Activated CD8-positive, alpha-beta memory T cell treated with anti-CD3 and anti-CD28 coated beads, Interleukin-2, amount 50 U/mL, for 48 hours (primary cell): Measurements from ENCODE around the gene UNKL.
A peak's percentile ranks its signal among the peaks of the same experiment; 100 is the strongest.

Experiments
- DNase-seq: peaks from one replicate; pipeline ENCODE4 v3.0.0-alpha.2; 2020

The UNKL gene

DNA sequence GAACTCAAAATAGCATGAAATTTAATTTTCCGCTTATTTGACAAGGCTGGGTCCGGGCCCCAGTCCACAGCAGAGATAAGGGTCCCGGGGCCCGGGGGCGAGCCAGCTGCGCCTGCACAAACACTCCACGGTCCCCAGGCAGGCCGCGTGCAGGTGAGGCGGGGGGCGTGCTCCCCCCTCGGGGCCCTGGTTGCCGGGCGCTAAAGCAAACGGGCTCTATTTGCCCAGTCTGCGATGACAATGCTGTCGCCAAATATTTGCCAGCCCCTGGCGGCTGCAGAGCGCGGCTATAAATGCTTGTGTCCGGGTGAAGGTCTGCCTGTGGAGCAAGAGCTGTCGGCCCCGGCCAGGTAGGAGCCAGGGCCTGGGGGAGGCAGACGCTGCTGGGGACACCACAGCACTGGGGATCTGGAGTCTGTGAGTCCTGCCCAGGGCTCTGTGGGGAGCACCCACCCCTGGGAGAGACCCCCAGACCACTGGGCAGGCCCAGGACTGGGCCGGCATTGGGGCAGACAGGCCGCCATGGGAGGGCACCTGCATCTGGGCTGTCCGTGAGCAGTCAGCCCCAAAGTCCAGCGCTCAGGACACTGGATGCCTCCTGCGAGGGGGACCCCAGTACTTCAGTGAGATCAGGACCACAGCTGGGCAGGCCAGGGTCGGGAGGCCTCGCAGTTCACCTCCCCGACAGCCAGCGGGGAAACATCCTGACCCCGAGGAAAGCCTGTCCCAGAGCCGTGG is 16.4 kb upstream of the UNKL start, which contains the start of gene PERCC1:
Gene PERCC1 (plus strand): TSS at position 320 of the 738 bp plus-strand sequence. CDS start 1,516 bp downstream, outside the sequence.
- no peak for DNase-seq

DNA sequence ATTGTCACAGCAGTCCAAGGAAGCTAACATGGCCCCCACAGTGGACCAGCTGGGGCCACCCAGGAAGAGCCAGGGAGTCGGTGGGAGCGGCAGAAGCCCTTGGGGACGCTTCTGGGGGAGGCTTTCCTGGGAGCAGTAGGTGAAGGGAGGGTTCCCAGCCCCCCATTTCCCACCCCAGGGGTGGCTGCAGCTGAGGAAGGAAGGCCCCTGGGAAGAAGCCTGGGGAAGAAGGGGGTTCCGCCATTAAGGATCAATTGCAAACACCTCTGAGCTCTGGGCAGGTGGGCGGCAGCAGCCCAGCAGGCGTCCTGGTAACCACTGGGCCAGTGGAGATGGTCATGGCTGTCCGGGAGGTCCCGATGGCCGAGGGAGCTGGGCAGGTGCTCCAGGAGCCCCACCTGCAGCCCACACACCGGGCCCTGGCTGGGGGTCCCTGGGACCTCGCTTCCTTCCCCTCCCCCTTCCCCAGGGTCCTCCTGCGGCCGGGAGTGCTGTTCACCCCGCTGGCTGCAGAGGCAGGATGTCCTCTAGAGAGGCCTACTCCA is 15.8 kb upstream of the UNKL start:
- no peak for DNase-seq

GRCh38 chr16:1429631-1430030 is 15.1 kb upstream of the UNKL start:
- DNase-seq = no peak

DNA sequence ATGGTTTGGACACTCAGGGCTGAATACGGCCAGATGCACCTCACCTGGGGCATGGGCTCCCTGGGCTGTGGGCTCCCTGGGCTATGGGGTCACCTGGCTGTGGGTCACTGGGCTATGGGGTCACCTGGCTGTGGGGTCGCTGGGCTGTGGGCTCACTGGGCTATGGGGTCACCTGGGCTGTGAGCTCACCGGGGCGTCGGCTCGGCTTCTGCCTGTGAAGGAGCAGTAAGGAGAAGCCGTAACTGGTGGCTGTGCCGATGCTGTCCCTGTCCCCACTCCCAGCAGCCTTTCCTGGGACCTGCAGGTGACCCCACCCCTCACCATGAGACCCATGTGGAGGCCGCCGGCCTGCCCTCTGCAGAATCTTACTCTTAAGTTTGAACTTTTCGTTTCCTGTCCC is 14.5 kb upstream of the UNKL start:
- no peak for DNase-seq

DNA sequence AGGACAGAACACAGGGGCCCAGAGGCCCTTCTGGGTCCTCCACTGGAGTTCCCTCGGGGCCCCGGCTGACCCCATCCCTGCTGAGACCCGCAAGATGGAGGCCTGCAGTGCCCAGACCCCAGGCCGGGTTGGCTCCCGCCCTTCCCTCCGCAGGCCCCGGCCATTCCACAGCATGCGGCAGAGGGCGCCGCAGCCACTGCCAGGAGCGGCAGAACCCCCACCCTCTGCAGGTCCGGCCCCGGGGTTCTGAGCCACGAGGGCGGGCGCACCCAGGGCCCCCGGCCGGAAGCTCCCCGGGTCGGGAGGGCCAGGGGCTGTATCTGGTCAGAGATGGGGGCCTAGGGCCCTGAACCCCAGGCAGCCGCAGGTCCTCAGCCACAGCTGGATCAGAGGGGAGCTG is 14.0 kb upstream of the UNKL start:
- peak; percentile 82 for DNase-seq

DNA sequence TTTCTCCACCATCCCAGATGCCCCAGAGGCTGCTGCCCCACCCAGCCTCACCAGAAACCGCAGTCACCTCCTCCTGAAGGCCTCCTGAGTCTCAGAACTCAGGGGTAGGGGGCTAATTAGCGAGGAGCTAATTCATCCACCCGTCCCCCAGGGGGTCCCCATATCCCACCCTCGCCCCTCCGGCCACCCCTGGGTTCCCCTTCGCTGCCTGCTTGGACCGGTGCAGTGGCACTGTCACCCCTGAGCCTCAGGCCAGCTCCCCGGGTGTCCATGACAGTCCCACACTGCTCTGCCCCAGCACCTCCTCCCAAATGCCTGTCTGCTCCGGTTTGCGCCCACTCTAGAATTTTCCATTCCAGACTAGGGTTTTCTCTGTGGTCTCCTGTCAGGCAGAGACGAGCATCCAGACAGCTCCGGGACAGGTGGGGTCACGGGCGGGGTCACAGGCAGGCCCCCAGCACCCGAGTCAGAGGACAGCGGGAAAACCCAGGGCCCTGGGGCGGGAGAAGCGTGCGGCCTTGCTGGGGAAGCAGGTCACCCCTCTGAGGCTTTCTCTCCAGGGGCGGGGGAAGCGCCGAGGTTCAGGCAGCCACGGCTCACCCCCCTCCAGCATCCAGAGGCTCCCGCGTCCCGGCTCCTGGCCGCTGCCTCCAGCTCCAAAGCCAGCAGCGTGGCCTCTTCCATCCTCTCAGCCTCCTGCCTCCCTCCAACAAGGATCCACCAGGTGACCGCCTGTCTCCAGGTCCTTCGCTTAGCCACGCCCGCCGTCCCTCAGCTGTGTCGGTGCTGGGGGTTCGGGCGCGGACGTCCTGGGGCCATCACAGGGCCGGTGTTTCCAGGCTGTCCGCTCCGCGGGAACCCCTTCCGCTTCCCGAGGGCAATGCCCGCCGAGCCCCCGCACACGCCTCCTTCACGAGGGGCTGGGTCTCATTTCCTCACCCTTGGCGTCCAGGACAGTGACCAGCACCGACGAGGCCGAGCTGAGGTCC is 13.3 kb upstream of the UNKL start:
- no peak for DNase-seq

GRCh38 chr16:1426734-1427471 is 12.4 kb upstream of the UNKL start:
- no peak for DNase-seq

DNA sequence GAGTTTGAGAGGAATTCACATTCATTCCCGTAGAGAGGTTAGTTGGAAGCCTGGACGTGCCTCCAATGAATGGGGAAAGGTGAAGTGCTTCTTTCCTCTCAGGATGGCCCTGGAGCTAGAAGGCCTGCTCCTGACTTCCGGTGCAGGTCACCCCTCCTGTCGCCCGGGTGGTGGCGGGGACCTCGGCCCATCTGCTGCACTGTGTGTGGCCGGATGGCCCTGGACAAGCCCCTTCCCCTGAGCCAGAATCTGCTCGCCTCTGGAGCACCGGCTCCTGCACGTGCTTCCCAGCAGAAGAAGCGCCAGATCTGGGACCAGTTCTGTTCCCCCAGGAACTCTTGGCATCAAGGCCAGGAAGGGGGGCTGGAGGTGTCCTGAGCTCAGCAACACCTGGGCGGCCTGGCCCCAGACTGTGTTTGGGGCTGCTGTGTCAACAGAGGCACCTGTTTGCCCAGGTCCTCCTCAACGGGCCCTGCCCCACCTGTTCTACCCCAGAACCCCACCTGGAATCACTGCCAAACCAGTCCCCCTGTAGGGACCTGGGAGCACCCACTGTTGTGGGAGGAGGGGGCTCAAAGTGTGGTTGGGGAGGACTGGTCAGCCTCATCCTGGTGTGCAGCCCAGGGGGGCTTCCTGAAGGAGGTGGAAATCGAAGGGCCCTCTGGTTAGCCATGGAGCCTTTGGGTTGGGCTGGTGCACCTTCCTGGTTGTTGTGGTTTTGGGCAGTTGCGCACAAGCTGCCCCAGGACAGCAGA is 11.3 kb upstream of the UNKL start:
- no peak for DNase-seq

DNA sequence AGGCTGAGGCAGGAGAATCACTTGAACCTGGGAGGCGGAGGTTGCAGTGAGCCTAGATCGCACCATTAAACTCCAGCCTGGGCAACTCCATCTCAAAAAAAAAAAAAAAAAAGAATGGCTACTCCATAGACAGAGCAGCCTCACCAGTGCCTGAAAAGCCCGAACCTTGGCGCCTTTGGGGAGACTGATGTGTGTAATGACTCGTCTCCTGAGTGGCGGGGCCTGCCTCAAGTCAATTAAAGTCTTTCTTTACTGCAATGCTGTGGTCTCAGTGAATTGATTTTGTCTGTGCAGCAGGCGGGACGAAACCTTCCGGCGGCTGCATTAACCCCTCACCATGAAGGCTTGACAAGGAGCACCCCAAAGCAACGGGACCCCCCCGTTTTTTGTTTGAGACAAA is 9.5 kb upstream of the UNKL start:
- no peak for DNase-seq

GRCh38 chr16:1422076-1422475 is 7.6 kb upstream of the UNKL start:
- DNase-seq = no peak

- DNase-seq = no peak
Observed at GRCh38 chr16:1420111-1420539, 5.6 kb upstream of the UNKL start.

GRCh38 chr16:1416521-1416941 is 2.0 kb upstream of the UNKL start:
- no peak for DNase-seq

GRCh38 chr16:1413684-1414531 is 596 bp downstream of the UNKL start:
- DNase-seq = peak; percentile 89

DNA sequence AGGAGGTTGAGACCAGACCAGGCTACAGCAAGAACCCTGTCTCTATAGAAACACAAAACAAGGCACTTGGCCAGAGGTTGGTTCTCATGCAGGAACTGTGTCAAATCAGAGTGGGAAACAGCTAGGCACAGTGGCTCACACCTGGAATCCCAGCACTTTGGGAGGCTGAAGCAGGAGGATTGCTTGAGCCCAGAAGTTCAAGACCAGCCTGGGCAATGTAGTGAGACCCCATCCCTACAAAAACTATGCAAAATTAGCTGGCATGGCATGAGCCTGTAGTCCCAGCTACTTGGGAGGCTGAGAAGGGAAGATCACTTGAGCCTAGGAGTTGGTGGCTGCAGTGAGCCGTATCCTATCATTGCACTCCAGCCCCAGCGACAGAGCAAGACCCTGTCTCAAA is 1.7 kb downstream of the UNKL start:
- DNase-seq = no peak

GRCh38 chr16:1408171-1408837 is 6.2 kb downstream of the UNKL start:
- peak; percentile 99 for DNase-seq

DNA sequence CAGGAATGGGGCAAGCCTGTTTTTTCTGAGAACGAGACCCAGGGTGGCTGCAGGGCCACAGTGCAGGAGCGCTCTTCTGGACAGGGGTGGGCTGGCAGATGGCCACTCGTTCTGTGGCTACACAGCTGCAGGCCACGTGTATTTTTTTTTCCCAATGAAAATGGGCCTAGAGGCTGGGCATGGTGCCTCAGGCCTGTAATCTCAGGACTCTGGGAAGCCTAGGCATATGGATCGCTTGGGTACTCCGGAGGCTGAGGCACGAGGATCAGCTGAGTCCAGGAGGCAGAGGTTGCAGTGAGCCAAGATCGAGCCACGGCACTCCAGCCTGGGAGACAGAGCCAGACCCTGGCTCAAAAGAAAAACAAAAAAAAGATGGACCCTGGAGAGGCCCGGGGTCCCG is 6.8 kb downstream of the UNKL start:
- DNase-seq = no peak

GRCh38 chr16:1403733-1404132 is 10.8 kb downstream of the UNKL start:
- DNase-seq = no peak

- no peak for DNase-seq
Observed at GRCh38 chr16:1403036-1403435, 11.5 kb downstream of the UNKL start.

DNA sequence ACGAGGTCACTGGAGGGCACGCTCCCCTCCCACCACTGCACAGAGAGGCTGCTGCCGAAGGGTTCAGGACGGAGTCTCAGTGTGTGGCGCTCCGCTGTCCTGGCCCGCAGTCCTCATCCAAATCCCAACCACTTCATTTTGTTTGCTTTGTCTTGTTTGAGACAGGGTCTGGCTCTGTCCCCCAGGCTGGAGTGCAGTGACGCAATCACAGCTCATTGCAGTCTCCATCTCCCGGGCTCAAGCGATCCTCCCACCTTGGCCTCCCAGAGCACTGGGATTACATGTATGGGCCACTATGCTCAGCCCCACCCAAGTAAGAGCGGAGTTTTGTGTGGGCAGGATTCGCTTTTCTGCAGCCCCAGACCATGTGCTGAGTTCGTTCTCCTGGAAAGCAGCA is 12.7 kb downstream of the UNKL start:
- no peak for DNase-seq

DNA sequence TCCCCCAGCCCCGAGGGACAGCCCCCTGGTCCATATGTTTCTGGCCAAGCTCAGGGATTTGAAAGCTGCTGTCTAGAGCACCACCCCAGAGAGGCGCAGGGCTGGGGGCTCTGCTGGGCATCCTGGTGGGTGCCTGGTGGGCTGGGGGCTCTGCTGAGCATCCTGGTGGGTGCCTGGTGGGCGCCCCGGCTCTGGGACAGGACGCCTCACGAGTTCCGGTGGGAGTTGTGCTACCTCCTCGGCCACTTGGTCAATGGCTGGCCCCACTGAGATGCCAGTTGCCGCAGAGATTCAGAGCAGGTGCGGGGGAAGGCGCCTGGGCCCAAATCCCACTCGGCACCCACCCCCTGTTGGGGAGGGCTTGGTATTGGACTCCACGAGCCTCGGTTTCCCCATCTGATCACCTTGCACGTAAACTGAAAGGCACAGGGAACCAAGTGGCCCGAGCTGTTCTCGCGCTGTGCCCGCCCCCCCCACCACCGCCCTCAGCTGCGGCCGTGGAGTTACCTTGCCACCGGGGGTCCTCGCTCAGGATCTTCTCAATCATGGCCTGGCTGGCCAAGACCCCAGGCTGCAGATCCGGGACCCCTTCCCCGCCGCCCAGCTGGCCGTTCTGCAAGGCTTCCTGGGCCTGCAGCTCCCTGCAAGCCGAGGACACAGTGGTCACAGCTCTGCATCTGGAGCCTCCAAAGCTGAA is 13.3 kb downstream of the UNKL start:
- no peak for DNase-seq
